Measurements from ENCODE around the gene DUSP12.
"Not testable (repeated sequence)": the region's sequence is repeated elsewhere in the genome, so short reads cannot be mapped to it uniquely, and the experiment has no call there.

Gene DUSP12

DNA sequence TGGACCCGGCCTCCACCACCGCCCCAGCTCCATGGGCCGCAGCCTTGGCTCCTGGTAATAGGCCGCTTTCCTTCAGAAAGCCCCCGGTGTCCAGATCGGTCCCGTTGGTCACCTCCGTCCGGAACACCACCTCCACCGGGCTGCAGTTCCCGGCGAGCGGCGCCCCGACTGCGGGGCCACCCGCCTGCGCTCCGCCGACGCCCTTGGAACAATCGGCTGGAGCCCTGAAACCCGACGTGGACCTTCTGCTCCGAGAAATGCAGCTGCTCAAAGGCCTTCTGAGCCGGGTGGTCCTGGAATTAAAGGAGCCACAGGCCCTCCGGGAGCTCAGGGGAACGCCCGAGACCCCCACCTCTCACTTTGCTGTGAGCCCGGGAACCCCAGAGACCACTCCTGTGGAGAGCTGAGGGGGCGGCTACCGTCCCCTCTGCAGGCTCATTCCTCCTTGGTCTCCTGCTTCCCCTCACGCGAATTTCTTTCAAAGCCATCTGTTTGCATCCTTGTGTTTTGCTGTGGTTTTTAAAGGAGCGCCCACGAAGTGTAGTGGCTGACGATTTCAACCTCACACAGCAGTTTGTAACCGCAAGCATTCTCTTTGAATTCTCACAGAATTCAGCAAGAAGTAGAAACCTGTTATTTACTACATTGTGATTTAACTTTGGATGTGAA lies 22.2 kb upstream of the DUSP12 start:
- no peak for DNase-seq

DNA sequence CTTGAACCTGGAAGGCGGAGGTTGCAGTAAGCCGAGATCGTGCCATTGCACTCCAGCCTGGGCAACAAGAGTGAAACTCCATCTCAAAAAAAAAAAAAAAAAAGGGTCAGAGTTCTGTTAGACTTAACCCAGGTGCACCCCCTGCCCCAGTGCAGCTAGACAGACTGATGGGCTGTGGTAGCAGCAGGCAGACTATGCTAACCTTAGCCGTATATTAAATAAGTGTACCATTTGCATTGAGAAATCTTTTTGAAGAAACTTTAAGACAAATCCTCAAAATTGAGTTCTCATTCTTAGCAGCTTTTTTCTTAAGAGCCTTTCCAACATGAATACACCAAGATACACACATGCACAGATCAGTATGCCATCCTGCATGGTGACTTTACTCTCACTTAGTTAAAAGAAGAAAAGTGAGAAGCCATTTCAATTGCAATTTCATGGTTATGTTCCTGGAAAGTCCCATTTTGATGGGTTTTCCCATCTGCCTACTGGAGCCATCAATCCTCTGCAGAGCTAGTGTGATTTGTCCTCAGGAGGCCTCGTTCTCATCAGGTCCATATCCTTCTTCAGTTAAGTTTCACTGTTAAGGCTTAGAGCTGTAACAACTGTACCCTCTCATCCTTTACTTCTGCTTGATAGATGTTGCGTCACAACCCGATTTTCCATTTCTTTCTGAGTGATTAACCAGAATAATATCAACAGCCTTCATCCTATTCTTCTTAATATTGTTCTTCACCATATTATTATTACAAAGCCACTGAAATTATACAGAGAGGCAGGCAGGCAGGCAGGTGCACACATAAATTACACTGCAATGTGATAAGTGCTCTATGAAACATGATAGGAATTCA lies 21.0 kb upstream of the DUSP12 start:
- no peak for DNase-seq

DNA sequence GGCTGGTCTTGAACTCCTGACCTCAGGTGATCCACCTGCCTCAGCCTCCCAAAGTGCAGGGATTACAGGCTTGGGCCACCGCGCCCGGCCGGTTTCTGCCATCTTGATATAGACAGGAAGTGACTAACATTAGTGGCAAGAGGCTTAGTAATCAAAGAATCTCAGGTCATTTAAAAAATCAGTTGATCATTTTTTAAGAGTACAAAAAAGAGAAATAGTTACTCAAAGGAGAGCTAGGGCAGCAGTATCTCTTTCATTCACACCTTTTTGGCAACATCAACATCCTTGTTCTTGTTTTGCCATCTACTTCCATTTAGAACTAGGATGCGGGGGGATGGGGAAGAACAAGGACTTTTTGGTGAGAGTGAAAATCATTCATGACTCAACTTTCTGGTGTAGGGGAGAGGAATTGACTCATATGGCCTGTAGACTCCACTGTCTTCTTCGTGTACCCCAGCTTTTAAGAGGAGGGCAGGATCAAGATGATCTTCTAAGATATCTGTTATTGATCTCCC lies 19.5 kb upstream of the DUSP12 start:
- no peak for DNase-seq

DNA sequence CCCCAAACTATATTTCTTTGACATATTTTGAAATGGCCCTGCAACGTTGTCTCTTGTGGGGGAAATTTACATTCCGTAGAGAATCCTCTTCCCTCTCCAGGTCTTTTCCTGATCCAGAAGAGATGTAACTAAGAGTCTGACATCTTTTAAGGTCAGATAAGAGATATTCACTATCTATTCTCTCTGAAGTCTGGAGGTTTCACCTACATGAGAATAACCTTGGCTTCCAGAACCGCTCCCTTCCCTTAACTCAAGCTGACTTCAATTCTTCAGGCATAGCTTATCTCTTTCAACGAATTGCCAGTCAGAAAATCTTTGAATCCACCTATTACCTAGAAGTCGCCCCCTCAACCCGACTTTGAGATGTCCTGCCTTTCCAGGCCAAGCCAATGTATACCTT lies 18.3 kb upstream of the DUSP12 start:
- DNase-seq = no peak

DNA sequence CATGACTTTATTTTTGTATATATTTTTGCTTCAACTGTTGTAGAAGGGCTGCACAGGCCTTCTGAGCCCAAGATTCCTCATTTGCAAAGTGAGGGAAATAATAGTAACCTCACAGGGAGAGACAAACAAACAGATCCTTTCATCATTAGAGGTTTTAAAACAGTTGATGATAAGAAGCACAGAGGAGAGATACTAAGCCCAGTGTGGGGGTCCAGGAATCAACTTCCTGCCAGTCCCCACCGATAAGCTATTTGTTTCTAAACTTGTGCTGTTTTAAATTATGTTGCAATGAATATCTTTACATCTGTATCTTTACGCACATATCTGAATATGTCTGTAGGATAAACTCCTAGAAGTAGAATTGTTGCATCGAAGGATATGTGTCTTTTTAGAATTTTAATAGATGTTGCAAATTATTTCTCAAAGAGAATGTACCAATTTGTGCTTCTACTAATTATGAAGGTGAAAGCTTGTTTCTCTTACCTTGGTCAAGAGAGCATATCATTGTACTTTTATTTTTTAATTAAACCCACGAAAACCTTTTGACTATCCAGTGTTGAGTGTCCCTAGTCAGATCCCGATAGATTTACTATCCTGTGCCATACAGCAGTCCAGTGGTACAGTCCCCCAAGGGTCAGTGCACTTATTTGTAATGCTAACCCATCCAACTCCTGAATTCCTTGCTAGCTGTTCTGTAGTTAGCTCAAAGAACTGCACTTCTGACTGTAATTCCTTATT lies 17.4 kb upstream of the DUSP12 start:
- DNase-seq = no peak

DNA sequence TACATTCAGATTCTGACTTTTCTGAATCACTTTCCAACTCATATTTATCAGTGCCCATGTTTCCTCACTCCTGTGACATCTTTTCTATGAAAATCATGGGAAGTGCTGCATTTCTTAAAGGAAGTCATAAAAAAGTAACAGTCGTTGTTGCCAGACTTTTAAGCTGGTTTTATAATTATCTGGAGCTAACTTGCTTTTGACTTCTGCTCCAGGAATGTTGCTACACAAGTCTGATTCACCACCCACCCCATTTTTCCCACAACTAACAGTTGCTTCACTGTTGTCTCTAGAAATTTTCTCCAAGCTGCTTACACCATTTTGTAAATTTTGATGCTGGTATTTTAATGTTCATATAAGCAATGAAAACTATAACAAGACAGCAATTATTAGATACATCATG lies 16.1 kb upstream of the DUSP12 start:
- no peak for DNase-seq

DNA sequence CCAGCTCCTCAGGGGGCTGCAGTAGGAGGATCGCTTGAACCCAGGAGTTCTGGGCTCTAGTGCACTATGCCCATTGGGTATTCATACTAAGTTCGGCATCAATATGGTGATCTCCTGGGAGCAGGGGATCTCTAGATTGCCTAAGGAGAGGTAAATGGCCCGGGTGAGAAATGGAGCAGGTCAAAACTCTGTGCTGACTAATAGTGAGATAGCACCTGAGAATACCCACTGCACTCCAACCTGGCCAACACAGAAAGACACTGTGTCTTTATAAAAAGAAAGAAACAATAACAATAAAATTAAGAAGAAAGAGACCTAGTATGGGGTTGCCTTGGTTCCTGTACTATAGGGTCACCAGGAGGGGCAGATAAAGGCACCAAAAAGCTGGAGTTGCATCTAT lies 13.7 kb upstream of the DUSP12 start:
- no peak for DNase-seq

DNA sequence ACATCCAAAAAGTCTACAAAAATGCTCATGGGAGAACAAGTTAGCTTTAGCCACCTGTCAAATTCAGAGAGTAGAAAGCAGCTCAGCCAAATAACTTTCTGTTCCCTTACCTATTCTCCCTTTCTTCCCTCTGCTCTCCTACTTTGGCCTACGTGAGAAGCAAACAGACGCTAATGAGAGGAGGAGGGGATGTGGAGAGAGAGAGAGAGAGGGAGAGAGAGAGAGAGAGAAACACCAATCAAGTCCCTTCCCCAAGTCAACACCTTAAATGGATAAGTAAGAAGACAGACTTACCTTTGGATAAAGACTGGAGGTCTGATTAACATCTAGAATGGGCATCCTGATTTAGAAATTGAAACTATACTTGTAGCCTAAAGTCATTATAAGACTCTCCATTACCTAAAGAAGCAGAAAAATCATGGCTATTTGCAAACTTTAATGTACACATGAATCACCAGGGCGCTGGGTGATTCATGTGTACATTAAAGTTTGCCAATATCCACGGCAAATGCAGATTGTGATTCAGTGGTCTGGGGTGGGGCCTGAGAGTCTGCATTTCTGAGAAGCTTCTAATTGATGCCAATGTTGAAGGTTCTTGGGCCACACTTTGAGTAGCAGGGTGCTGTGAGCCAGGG lies 13.1 kb upstream of the DUSP12 start:
- DNase-seq = no peak

DNA sequence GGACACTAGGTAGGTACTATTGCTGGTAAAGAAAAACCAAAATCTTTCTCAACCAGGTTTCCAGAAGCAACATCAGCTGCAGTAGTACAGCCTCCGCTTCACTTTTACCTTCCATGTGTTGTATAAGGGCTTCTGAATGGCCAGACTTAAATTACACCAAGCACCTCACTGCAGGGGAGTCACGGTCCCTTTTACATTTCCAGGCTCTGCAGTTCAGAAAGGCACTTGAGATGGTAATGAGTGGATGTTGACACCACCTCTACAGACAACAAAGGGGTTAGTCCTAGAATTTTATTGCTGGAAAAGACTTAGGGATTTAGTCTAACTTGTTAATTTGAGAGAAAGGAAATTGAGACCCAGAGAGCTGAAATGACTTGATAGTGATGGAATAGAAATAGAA lies 12.0 kb upstream of the DUSP12 start:
- DNase-seq = peak in 1 of 2 experiments; percentile 26

DNA sequence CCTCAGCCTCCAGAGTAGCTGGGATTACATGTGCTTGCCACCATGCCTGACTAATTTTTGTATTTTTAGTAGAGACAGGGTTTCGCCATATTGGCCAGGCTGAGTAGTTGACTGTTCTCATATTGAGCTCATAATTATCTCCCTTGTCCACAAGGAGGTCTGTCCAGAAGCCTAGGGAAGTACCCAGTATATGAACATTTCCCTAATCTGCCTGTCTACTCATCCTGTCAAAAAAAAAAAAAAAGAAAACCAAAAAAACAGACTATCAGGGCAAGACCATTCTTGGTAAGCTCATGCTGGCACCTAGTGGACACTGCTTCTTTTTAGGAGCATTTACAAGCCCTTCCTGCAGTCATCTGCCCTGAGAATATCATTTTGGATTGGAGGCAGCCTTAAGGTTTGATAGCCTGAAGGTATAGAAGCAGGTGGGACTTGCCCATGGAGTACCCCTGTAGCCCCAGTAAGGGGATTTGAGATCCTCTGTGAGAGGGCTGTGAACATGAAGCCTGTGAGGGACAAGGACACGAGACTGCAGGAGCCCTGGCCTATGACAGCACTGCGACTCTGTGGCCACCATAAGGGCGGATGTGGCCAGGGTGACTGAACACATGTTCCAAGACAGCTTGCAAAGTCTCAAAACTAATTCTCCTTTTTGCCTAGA lies 10.8 kb upstream of the DUSP12 start:
- no peak for DNase-seq

DNA sequence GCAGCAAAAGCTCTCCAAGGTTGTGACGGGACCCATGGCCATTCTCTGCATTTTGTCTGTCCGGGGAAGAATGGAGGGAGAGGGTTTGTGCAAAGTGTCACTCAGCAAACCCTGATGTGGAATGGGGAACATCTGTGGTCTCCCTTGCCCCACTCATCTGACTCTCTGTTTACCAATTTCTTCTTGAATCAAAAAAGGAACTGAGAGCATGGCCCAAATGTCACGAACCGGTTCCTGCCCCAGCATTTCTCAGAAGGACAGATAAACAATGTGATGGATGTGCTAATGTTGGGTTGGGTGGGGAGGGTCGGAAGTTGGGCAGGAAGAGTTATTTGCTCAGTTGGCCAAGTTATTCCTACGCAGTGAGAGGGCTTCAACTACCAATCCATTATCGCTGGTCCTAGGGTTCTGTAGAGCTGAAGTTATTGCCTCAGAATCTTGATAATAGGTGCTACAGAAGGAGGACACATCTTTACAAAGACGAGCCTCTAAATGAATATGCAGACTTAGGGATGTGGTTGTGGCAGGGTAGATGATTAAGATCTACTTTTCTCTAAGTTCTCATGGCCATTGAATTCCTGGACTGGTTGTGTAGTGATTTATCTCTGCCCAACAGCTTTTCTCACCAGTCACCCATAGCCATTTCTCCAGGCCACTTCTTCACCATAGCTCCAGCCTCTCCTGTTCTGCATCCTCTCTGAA lies 9.6 kb upstream of the DUSP12 start:
- DNase-seq = no peak

DNA sequence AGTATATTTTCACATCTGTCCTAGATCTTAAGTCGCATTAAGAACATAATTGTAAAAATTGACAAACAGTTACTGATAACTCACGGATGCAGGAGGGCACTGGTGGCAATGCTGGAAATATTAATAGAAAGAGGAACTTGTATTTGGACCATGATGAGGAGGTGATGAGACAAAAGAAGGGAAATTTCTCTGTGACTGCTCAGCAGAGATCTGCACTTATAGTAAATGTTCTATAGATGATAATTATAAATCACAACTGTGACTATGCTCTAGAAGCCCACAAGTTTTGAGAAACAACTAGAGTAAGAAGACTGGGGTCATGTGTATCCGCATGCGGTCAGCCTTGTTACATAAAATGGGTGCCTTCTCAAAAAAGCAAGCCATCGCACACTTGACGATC lies 8.7 kb upstream of the DUSP12 start:
- DNase-seq = no peak

DNA sequence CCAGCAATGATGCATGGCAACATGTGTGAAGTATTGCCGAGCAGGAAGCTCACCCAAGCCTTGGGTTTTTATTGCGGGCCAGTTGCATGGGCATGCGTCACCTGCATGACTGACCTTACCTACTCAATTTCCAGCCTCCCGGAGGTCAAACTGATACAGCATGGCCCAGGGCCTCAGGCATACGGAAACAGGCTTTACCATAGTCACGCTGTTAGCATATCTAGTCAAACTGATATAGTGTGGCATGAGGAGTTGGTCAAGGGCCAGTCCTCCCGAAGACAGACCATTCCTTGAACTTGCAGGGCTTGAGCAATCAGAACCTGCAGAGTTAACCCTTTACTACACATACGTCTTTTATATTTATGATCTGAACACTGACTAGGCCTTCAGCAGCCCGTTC lies 6.4 kb upstream of the DUSP12 start:
- no peak for DNase-seq

DNA sequence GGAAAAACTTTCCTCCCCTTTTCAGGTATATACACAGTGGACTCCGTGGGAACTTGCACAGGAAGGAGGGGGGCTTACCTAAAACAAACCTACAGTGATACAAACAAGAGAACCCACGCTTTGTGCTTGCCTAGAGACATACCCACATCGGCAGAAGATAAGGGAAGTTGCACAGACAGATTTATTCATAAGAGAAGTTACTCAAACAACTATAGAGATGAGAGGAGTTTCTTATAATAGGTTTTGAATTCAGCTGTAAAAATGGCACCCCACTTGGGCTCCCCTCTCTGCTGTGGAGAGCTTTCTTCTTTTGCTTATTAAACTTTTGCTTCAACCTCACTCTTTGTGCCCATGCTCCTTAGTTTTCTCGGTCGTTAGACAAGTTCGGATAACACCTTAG lies 1.8 kb upstream of the DUSP12 start:
- DNase-seq = no peak

DNA sequence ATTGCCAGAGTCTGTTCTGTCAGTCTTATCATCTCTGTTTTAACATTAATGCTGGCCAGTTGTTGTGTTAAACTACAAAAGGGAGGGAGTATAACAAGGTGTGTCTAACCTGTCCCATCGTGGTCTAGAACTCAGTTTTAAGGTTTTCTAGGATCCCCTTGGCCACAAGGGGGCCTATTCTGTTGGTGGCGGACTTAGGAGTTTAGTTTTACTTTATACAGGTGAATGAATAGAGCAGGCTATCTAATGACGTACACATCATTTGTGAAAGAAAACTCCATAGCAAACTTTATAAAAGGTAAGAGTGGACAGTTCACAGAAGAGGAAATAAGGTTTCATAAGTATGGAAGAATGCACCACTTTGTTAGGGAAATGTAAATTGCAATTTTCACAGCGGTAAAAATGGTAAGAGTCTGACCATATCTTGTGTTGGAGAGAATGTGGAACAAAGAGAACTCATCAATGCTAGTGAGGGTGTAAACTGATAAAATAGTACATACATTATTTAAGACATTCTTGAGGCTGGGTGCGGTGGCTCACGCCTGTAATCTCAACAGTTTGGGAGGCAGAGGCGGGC lies 14.0 kb downstream of the DUSP12 start:
- DNase-seq = no peak

DNA sequence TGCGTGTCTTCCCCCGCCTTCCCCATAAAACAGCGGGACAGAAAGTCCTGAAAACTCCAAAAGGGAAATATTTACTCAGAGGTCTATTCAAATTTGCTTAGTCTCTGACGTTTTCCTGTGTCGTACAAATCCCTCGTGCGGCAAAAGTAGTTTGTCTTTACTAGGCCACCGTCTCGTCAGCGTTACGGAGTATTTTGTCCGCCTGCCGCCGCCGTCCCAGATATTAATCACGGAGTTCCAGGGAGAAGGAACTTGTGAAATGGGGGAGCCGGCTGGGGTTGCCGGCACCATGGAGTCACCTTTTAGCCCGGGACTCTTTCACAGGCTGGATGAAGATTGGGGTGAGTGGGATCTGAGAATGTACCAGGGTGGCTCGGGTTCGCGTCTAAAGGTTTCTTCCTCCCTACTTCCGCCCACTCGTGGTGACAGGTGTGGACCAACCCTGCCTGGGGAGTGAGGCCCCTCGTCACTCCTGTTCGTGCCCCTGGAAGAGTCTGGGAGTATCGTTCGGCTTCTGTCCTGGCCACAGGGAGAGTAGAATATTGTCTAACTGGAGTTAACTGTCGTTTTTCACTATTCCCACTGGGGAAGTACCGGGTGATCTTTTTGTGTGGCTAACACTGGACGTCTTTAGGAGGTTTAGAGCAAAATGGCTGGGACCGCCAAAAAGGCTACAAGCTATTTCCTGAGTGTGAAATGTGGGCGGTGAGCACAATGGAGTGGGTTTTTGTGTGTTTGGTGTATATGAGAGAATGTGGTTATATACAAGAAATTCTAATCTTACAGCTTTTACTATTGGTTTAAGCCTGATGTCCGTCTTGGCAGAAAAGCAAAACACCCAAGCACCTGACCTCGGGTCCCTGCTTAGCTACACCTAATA lies 16.8 kb downstream of the DUSP12 start, which contains the start of gene ATF6:
Gene ATF6, plus strand, starts transcription at position 219 of the 880 bp plus-strand sequence. Its CDS starts 41 bp downstream, at position 260.
- DNase-seq = peak; percentile 87 to 91

DNA sequence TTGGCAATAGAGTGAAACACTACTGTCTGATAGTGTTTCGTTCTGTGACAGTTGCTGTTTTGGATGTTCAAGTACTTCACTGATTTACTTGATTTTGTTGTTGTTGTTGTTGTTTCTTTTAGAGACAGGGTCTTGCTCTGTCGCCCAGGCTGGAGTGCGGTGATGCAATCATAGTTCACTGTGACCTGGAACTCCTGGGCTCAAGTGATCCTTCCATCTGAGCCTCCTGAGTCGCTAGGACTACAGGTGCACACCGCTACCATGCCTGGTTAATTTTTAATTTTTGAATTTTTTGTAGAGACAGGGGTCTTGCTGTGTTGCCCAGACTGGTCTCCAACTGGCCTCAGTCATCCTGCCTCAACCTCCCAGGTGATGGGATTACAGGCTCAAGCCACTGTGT lies 18.9 kb downstream of the DUSP12 start:
- DNase-seq = no peak

DNA sequence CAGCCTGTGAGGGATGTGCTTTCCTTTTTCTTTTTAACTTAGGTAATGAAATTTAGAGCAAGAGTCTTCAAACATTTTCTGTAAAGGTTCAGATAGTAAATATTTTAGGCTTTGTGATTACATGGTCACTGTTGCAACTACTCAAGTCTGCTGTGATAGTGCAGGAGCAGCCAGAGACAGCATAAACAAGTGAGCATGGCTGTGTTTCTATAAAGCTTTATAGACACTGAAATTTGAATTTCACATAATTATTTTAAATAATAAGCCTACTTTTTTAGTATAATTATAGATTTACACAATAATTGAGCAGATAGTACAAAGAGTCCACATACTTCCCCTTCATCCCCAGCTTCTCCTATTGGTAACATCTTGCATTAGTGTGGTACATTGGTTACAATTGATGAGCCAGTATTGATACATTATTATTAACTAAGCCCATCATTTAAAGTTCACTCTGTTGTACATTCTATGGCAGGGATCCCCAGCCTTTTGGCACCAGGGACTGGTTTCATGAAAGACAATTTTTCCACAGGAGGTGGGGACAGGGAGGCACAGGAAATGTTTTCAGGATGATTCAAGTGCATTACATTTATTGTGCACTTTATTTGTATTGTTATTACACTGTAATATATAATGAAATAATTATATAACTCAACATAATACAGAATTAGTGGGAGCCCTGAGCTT lies 19.5 kb downstream of the DUSP12 start:
- DNase-seq = no peak

DNA sequence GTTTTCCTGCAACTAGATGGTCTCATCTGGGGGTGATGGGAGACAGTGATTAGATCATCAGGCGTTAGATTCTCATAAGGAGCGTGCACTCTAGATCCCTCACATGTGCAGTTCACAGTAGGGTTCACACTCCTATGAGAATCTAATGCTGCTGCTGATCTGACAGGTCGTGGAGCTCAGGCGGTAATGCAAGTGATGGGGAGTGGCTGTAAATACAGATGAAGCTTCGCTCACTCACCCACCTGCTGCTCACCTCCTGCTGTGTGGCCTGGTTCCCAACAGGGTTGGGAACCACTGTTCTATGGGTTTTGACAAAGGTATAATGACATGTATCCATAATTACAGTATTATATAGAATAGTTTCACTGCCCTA lies 20.1 kb downstream of the DUSP12 start:
- not testable (repeated sequence) for DNase-seq

DNA sequence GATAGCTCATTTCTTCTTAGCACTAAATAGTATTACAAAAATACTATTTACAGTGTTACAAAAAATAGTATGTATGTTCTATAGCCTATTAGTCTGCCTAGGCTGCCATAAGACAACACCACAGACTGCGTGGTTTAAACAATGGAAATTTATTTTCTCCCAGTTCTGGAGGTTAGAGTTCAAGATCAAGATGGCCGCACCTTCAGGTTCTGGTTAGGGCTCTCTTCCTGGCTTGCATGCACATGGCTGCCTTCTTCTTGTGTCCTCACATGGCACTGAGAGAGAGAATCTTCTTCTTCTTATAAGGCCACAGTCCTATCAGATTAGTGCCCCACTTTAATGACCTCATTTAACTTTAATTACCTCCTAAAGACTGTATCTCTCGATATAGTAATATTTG lies 20.7 kb downstream of the DUSP12 start:
- no peak for DNase-seq
